Osteoblast (primary cell): ENCODE results near the gene MCM9. TPM values are rescaled to one million over a fixed set of nuclear protein-coding genes. Genes with fewer than 3 reads are reported as not detected.

ENCODE experiments used
- DNase-seq: peaks from one replicate; pipeline ENCODE4 v3.0.0; 2011; ENCODE audit warnings: low spot score, mixed read lengths; ENCODE audit not compliant: insufficient read length; ENCODE audit errors: missing footprints
- H2AFZ ChIP-seq: 2 replicates; pipeline ENCODE4 v1.6.0; 2011; ENCODE audit warnings: mild to moderate bottlenecking, low read length
- H3K27ac ChIP-seq: 2 replicates; pipeline ENCODE4 v1.5.1; 2011; ENCODE audit warnings: mild to moderate bottlenecking, low read depth, low read length, moderate library complexity
- H3K27me3 ChIP-seq: 2 replicates; pipeline ENCODE4 v1.6.0; 2012; ENCODE audit warnings: mild to moderate bottlenecking, control low read depth, inconsistent platforms, low read length, moderate library complexity; ENCODE audit not compliant: insufficient read depth
- H3K36me3 ChIP-seq: 2 replicates; pipeline ENCODE4 v1.5.1; 2011; ENCODE audit warnings: mild to moderate bottlenecking, low read length, control low read depth, moderate library complexity; ENCODE audit not compliant: insufficient read depth
- H3K4me1 ChIP-seq: 2 replicates; pipeline ENCODE4 v1.5.1; 2011; ENCODE audit warnings: mild to moderate bottlenecking, low read length, control low read depth, moderate library complexity; ENCODE audit not compliant: insufficient read depth
- H3K4me2 ChIP-seq: 2 replicates; pipeline ENCODE4 v1.6.0; 2011; ENCODE audit warnings: mild to moderate bottlenecking, low read length; ENCODE audit not compliant: insufficient read depth
- H3K4me3 ChIP-seq: fragments of 200-600 bp; sonication (generic); 3 replicates; pipeline ENCODE4 v1.5.1; 2012; ENCODE audit warnings: mild to moderate bottlenecking, low read length, inconsistent platforms; ENCODE audit not compliant: insufficient read depth
- H3K79me2 ChIP-seq: 2 replicates; pipeline ENCODE4 v1.6.0; 2012; ENCODE audit warnings: mild to moderate bottlenecking, low read length, control low read depth, inconsistent platforms; ENCODE audit not compliant: insufficient read depth
- H3K9me3 ChIP-seq: 2 replicates; pipeline ENCODE4 v1.5.1; 2011; ENCODE audit warnings: low read depth, low read length, control low read depth
- H4K20me1 ChIP-seq: 2 replicates; pipeline ENCODE4 v1.6.0; 2012; ENCODE audit warnings: mild to moderate bottlenecking, low read length, control low read depth; ENCODE audit not compliant: insufficient read depth
- total RNA-seq: library from RNA; depleted of rRNA; stranded (reverse); fragments of >200 nt; gene quantifications from 2 replicates; pipeline ENCODE4 v1.2.3, GENCODE V29; 2012
- TF ChIP-seq, protein P1 (sequence below): IDR thresholded peaks from 2 replicates; pipeline ENCODE4 v1.5.1; 2011; ENCODE audit warnings: mild to moderate bottlenecking, low read depth, low read length, moderate library complexity; ENCODE audit errors: extremely low read depth

MCM9 gene
- total RNA-seq, 1 donor: 15.2 TPM

DNA sequence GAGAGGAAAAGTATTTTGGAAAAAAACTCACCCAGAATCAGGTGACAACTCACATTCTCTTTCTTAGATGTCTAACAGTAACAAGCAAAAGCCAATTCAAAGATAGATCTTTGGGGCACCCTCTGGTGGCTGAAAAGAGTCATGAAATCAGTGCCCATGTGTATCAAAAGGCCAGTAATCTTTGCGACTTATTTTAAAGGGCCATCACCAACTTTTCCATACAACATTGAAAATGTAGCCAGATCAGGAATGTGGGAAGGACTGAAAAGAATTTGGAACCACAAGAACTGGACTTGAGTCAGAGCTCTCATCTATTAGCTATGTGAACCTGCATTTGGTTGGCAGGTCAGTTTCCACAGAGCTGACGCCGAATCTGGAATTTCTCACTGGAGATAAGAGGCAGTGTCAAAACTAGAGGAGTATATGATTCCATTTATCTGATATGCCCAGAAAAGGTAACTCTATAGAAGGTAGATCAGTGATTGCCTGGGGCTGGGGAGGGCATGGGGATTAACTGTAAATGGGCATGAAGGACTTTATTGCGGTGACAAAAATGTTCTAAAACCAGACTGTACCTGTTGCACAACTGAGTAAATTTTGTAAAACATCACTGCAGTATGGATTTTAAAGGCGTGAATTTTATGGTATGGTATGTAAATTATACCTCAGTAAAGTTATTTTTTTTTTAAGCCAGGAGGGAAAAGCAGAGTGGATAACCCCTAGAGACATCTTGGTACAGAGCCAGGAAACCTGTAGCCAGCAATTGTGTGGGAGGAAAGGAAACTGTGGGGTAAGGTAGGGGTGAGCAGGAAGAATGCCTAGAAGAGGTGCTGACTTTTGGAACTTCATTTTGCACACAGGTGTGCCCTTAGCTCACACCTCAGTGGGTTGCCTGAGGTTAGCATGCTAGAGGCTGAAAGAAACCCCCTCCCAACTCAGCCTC, 158.1 kb downstream of the MCM9 start:
- no peak overlapping the region for H2AFZ ChIP-seq
- H3K4me3 ChIP-seq: no peak overlapping the region
- H3K79me2 ChIP-seq: no peaks in the 10 kb centered on the region
- DNase-seq: peak; percentile 79
- H3K9me3 ChIP-seq: no peaks in the 10 kb centered on the region
- TF ChIP-seq, protein P1, sequence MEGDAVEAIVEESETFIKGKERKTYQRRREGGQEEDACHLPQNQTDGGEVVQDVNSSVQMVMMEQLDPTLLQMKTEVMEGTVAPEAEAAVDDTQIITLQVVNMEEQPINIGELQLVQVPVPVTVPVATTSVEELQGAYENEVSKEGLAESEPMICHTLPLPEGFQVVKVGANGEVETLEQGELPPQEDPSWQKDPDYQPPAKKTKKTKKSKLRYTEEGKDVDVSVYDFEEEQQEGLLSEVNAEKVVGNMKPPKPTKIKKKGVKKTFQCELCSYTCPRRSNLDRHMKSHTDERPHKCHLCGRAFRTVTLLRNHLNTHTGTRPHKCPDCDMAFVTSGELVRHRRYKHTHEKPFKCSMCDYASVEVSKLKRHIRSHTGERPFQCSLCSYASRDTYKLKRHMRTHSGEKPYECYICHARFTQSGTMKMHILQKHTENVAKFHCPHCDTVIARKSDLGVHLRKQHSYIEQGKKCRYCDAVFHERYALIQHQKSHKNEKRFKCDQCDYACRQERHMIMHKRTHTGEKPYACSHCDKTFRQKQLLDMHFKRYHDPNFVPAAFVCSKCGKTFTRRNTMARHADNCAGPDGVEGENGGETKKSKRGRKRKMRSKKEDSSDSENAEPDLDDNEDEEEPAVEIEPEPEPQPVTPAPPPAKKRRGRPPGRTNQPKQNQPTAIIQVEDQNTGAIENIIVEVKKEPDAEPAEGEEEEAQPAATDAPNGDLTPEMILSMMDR: peak; percentile 81
- H3K27ac ChIP-seq: no peak overlapping the region
- no peak overlapping the region for H3K4me2 ChIP-seq
- peaks cover 7% of the 10 kb centered on the region for H3K4me1 ChIP-seq
- H4K20me1 ChIP-seq: no peaks in the 10 kb centered on the region
- peaks cover 2% of the 10 kb centered on the region for H3K27me3 ChIP-seq
- no peaks in the 10 kb centered on the region for H3K36me3 ChIP-seq

DNA sequence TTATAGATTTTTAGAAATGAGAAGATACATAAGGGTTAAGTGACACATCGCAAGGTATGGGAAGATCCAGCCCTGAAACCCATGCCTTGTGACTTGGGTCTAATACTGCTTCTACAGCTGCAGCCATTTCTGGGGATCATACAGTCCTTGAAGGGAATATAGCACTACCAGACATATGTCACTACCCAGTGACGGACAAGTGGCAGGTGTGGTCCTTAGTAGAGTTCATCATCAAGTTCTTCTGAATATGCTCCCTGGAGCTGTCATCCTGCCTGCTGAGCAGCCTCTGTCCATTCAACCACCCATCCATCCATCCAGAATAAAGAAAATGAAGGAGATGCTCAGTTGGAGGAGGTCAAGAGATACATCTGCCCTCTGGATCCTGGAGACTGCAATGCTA, 159.6 kb downstream of the MCM9 start:
- H3K4me3 ChIP-seq: no peak overlapping the region
- H3K27me3 ChIP-seq: peaks cover 2% of the 10 kb centered on the region
- TF ChIP-seq, protein P1: no peak
- no peaks in the 10 kb centered on the region for H3K9me3 ChIP-seq
- DNase-seq: no peak
- H3K36me3 ChIP-seq: no peaks in the 10 kb centered on the region
- H3K4me1 ChIP-seq: peaks cover 7% of the 10 kb centered on the region
- H3K27ac ChIP-seq: no peak overlapping the region
- no peaks in the 10 kb centered on the region for H3K79me2 ChIP-seq
- H4K20me1 ChIP-seq: no peaks in the 10 kb centered on the region
- no peak overlapping the region for H2AFZ ChIP-seq
- no peak overlapping the region for H3K4me2 ChIP-seq

DNA sequence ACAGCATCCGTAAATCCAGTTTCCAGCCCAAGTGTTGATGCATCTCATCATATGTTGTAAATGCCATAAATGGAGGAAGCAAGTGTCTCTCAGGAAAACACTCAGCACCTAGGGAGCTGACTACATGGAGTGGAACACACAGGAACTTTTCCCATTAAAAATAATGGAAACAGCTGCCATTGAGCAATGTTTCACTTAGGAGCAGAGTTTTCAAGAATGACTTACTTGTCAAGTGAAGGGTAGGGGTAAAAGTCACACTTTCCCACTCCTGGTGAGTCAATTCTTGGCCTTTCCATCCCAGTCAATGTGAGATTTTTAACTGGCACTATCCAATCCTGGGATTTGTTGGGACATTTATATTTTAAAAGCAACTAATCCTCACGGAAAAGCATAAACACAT, 160.4 kb downstream of the MCM9 start:
- Histone ChIP-seq H3K27ac (no peak overlapping the region), H3K79me2 (no peaks in the 10 kb centered on the region), H3K9me3 (no peaks in the 10 kb centered on the region), H4K20me1 (no peaks in the 10 kb centered on the region), H3K4me2 (no peak overlapping the region), H3K4me1 (peaks cover 12% of the 10 kb centered on the region), H3K27me3 (peaks cover 2% of the 10 kb centered on the region), H3K36me3 (no peaks in the 10 kb centered on the region), H3K4me3 (no peak overlapping the region), H2AFZ (no peak overlapping the region)
- no peak for DNase-seq
- TF ChIP-seq, protein P1: no peak

DNA sequence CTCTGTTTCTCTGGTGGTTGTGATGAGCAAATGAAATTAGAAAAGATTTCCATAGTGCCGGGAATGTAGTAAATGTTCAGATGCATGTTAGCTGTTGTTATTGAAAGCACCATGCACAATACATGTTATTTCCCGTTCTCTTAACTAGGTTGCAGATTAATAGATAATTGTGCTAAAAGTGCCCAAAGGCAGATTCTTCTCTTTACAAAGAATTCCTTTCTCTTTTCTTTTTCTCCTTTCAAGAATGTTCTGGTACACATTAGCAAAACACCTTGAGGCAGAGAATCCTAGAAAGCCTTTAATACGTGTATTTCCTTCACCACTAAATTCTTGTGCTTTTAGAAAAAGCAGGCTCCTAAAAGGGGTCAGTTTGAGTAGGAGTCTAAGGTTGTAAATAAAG, 162.1 kb downstream of the MCM9 start:
- Histone ChIP-seq H3K27me3 (no peaks in the 10 kb centered on the region), H3K79me2 (no peaks in the 10 kb centered on the region), H3K4me3 (no peak overlapping the region), H3K4me2 (no peak overlapping the region), H3K4me1 (peaks cover 12% of the 10 kb centered on the region), H3K36me3 (no peaks in the 10 kb centered on the region), H3K9me3 (no peaks in the 10 kb centered on the region), H2AFZ (no peak overlapping the region), H4K20me1 (no peaks in the 10 kb centered on the region), H3K27ac (no peak overlapping the region)
- TF ChIP-seq, protein P1: no peak
- no peak for DNase-seq
